GM23338 (cell line): ENCODE data around the gene SAMD11. TPM values are rescaled to one million over a fixed set of nuclear protein-coding genes. Genes with fewer than 3 reads are reported as not detected.

Experiments
- ATAC-seq: fragments of 200-7000 bp; cut with Tn5 transposase; 3 replicates; pipeline ENCODE4 v1.9.1; 2020
- DNase-seq: peaks from one replicate; pipeline ENCODE4 v3.0.0-alpha.2; 2015; ENCODE audit warnings: low spot score
- H2AFZ ChIP-seq: fragments of 200-600 bp; sonication (generic); 2 replicates; pipeline ENCODE4 v1.8.0; 2016; ENCODE audit warnings: antibody characterized with exemption, mild to moderate bottlenecking, moderate library complexity
- H3F3A ChIP-seq: fragments of 200-600 bp; sonication (generic); replicated peaks from 2 replicates; pipeline ENCODE4 v1.8.0; 2017; ENCODE audit warnings: antibody characterized with exemption, mixed run types, low read depth
- H3K27ac ChIP-seq: fragments of 200-600 bp; sonication (generic); 2 replicates; pipeline ENCODE4 v1.6.1; 2016; ENCODE audit warnings: low read depth
- H3K27me3 ChIP-seq: fragments of 200-600 bp; sonication (generic); 2 replicates; pipeline ENCODE4 v1.8.0; 2016; ENCODE audit warnings: mild to moderate bottlenecking, mixed run types, moderate library complexity; ENCODE audit not compliant: insufficient read depth
- H3K36me3 ChIP-seq: fragments of 200-600 bp; sonication (generic); 2 replicates; pipeline ENCODE4 v1.8.0; 2016; ENCODE audit warnings: mild to moderate bottlenecking; ENCODE audit not compliant: insufficient read depth
- H3K4me1 ChIP-seq: fragments of 200-600 bp; sonication (generic); 2 replicates; pipeline ENCODE4 v1.8.0; 2016; ENCODE audit warnings: mild to moderate bottlenecking, moderate library complexity; ENCODE audit not compliant: insufficient read depth
- H3K4me2 ChIP-seq: fragments of 200-600 bp; sonication (generic); 2 replicates; pipeline ENCODE4 v1.7.1; 2017; ENCODE audit warnings: mixed run types
- H3K4me3 ChIP-seq: fragments of 200-600 bp; sonication (generic); 2 replicates; pipeline ENCODE4 v1.6.1; 2016; ENCODE audit warnings: mixed run types
- H3K79me2 ChIP-seq: fragments of 200-600 bp; sonication (generic); replicated peaks from 2 replicates; pipeline ENCODE4 v1.8.0; 2017; ENCODE audit warnings: mild to moderate bottlenecking; ENCODE audit not compliant: insufficient read depth
- H3K9me2 ChIP-seq: fragments of 200-600 bp; sonication (generic); 2 replicates; pipeline ENCODE4 v1.8.0; 2017; ENCODE audit not compliant: insufficient read depth
- H4K20me1 ChIP-seq: fragments of 200-600 bp; sonication (generic); replicated peaks from 2 replicates; pipeline ENCODE4 v1.8.0; 2017; ENCODE audit warnings: mild to moderate bottlenecking; ENCODE audit not compliant: insufficient read depth
- H3K27ac Mint-ChIP-seq: 2 replicates; pipeline ENCODE4 v1.8.0; 2020; ENCODE audit warnings: inconsistent platforms, mild to moderate bottlenecking, moderate library complexity, mixed read lengths
- H3K27me3 Mint-ChIP-seq: 3 replicates; pipeline ENCODE4 v1.8.0; 2022; ENCODE audit warnings: low read depth, mild to moderate bottlenecking, moderate library complexity, mixed read lengths, inconsistent platforms; ENCODE audit not compliant: insufficient read depth, poor library complexity
- H3K36me3 Mint-ChIP-seq: 3 replicates; pipeline ENCODE4 v1.8.0; 2021; ENCODE audit warnings: low read depth, mild to moderate bottlenecking, inconsistent platforms, moderate library complexity, mixed read lengths
- H3K4me1 Mint-ChIP-seq: 3 replicates; pipeline ENCODE4 v1.8.0; 2020; ENCODE audit warnings: mild to moderate bottlenecking, inconsistent platforms, mixed read lengths
- H3K4me3 Mint-ChIP-seq: 3 replicates; pipeline ENCODE4 v1.8.0; 2021; ENCODE audit warnings: moderate library complexity, mild to moderate bottlenecking, inconsistent platforms, mixed read lengths
- H3K9me3 Mint-ChIP-seq: 3 replicates; pipeline ENCODE4 v1.8.0; 2020; ENCODE audit warnings: moderate library complexity, mild to moderate bottlenecking, inconsistent platforms, mixed read lengths
- EZH2 ChIP-seq: fragments of 200-600 bp; sonication (generic); IDR thresholded peaks from one replicate; pipeline ENCODE4 v1.8.0; 2017; ENCODE audit warnings: antibody characterized with exemption, mild to moderate bottlenecking, low read depth; ENCODE audit not compliant: unreplicated experiment
- EZH2phosphoT487 ChIP-seq: fragments of 200-600 bp; sonication (generic); IDR thresholded peaks from one replicate; pipeline ENCODE4 v1.8.1; 2018; ENCODE audit warnings: antibody characterized with exemption; ENCODE audit not compliant: unreplicated experiment
- polyA plus RNA-seq: library from polyadenylated mRNA; unstranded; fragments of >200 nt; fragmentation: Nextera tagmentation; extraction: Ambion mirVana; gene quantifications from 2 replicates; pipeline ENCODE4 v1.2.1, GENCODE V29; 2016
- total RNA-seq: library from RNA; depleted of rRNA; stranded (reverse); fragments of >200 nt; shearing (Covaris generic); gene quantifications from 2 replicates; pipeline ENCODE4 v1.2.3, GENCODE V29; 2014
- TF ChIP-seq, protein P1 (sequence below): fragments of 250-450 bp; sonication (Bioruptor Pico); IDR thresholded peaks from 2 replicates; pipeline ENCODE4 v1.5.0; 2020; ENCODE audit warnings: mild to moderate bottlenecking, moderate library complexity

The SAMD11 gene
- total and polyA plus RNA-seq, 2 experiments from 2014 or later: 0.14 to 0.40 TPM

DNA sequence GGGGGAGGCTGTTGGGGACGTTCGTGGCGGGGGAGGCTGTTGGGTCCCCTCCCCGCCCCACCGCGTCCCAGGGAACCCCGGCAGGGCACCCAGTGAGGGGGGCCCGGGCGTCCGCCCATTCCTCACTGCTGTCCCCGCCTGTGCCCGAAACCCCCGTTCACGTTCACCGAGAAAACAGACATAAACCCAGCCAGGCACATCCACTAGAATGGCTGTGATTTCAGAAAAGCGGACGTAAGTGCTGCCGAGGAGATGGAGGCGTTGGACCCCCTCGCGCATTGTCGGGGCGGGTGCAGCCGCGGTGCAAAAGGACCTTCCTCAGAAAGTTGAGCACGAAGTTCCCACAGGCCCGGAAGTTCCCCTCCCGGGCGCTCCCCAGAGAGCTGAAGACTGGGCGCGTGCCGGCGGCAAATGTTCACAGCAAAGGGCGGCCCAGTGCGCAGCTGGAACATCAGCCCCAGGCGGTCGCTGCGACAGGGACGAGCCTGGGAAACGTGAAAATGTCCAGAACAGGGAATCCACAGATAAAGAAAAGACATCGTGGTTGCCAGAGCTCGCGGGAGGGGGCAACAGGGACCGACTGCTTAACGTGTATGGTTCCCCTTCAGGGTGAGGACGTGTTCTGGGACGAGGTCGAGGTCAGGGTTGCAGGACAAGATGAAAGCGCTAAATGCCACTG lies 18.5 kb upstream of the SAMD11 start:
- ATAC-seq (peak; percentile 60), DNase-seq (peak; percentile 76)
- Mint-ChIP-seq H3K27me3 (peaks cover 53% of the 10 kb centered on the region), H3K4me3 (peak overlapping the region; percentile 78), H3K4me1 (peaks cover 5% of the 10 kb centered on the region; the same call in 2 of the 3 replicates), H3K27ac (no peak overlapping the region), H3K36me3 (peaks cover 2% of the 10 kb centered on the region; the same call in 1 of the 3 replicates), H3K9me3 (no peaks in the 10 kb centered on the region; the same call in 2 of the 3 replicates)
- Histone ChIP-seq H3K27ac (no peak overlapping the region), H2AFZ (peak overlapping the region; percentile 94), H4K20me1 (no peaks in the 10 kb centered on the region; the same call in 1 of the 2 replicates), H3K4me1 (no peaks in the 10 kb centered on the region), H3K4me2 (peak overlapping the region; percentile 84), H3K79me2 (no peaks in the 10 kb centered on the region), H3K4me3 (peak overlapping the region; percentile 70), H3F3A (no peaks in the 10 kb centered on the region), H3K9me2 (no peaks in the 10 kb centered on the region), H3K27me3 (peaks cover 58% of the 10 kb centered on the region), H3K36me3 (no peaks in the 10 kb centered on the region)
- TF ChIP-seq EZH2phosphoT487 (peak; percentile 52), EZH2 (peak; percentile 83)
- TF ChIP-seq, protein P1, sequence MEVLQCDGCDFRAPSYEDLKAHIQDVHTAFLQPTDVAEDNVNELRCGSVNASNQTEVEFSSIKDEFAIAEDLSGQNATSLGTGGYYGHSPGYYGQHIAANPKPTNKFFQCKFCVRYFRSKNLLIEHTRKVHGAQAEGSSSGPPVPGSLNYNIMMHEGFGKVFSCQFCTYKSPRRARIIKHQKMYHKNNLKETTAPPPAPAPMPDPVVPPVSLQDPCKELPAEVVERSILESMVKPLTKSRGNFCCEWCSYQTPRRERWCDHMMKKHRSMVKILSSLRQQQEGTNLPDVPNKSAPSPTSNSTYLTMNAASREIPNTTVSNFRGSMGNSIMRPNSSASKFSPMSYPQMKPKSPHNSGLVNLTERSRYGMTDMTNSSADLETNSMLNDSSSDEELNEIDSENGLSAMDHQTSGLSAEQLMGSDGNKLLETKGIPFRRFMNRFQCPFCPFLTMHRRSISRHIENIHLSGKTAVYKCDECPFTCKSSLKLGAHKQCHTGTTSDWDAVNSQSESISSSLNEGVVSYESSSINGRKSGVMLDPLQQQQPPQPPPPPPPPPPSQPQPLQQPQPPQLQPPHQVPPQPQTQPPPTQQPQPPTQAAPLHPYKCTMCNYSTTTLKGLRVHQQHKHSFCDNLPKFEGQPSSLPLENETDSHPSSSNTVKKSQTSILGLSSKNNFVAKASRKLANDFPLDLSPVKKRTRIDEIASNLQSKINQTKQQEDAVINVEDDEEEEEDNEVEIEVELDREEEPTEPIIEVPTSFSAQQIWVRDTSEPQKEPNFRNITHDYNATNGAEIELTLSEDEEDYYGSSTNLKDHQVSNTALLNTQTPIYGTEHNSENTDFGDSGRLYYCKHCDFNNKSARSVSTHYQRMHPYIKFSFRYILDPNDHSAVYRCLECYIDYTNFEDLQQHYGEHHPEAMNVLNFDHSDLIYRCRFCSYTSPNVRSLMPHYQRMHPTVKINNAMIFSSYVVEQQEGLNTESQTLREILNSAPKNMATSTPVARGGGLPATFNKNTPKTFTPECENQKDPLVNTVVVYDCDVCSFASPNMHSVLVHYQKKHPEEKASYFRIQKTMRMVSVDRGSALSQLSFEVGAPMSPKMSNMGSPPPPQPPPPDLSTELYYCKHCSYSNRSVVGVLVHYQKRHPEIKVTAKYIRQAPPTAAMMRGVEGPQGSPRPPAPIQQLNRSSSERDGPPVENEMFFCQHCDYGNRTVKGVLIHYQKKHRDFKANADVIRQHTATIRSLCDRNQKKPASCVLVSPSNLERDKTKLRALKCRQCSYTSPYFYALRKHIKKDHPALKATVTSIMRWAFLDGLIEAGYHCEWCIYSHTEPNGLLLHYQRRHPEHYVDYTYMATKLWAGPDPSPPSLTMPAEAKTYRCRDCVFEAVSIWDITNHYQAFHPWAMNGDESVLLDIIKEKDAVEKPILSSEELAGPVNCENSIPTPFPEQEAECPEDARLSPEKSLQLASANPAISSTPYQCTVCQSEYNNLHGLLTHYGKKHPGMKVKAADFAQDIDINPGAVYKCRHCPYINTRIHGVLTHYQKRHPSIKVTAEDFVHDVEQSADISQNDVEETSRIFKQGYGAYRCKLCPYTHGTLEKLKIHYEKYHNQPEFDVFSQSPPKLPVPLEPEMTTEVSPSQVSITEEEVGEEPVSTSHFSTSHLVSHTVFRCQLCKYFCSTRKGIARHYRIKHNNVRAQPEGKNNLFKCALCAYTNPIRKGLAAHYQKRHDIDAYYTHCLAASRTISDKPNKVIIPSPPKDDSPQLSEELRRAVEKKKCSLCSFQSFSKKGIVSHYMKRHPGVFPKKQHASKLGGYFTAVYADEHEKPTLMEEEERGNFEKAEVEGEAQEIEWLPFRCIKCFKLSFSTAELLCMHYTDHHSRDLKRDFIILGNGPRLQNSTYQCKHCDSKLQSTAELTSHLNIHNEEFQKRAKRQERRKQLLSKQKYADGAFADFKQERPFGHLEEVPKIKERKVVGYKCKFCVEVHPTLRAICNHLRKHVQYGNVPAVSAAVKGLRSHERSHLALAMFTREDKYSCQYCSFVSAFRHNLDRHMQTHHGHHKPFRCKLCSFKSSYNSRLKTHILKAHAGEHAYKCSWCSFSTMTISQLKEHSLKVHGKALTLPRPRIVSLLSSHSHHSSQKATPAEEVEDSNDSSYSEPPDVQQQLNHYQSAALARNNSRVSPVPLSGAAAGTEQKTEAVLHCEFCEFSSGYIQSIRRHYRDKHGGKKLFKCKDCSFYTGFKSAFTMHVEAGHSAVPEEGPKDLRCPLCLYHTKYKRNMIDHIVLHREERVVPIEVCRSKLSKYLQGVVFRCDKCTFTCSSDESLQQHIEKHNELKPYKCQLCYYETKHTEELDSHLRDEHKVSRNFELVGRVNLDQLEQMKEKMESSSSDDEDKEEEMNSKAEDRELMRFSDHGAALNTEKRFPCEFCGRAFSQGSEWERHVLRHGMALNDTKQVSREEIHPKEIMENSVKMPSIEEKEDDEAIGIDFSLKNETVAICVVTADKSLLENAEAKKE (CRISPR knock-in tag): no peak
